Left lung (tissue), 10 donors: ENCODE data around the gene CD96. TPM values are rescaled to one million over a fixed set of nuclear protein-coding genes. Genes with fewer than 3 reads are reported as not detected.

Experiments
- ATAC-seq: fragments of 200-7000 bp; cut with Tn5 transposase; one replicate; pipeline ENCODE4 v1.9.1; 2020; ENCODE audit warnings: moderate library complexity
- DNase-seq, 4 donors: peaks; one replicate each; pipeline ENCODE4 v3.0.0-alpha.2; 2013 to 2020
- H3K27ac ChIP-seq, 2 donors: fragments of 200-600 bp; sonication (generic) in 1 of 2; one replicate each; pipeline versions ENCODE4 v1.5.0 to v1.8.0; 2020 to 2021
- H3K27me3 ChIP-seq, 2 donors: fragments of 200-600 bp; sonication (generic) in 1 of 2; one replicate each; pipeline versions ENCODE4 v1.5.0 to v1.8.0; 2020 to 2021
- H3K36me3 ChIP-seq, 2 donors: fragments of 200-600 bp; sonication (generic) in 1 of 2; one replicate each; pipeline versions ENCODE4 v1.5.0 to v1.8.0; 2020 to 2021
- H3K4me1 ChIP-seq, 2 donors: fragments of 200-600 bp; one replicate each; pipeline ENCODE4 v1.8.0; 2021
- H3K4me3 ChIP-seq, 2 donors: fragments of 200-600 bp; sonication (generic) in 1 of 2; one replicate each; pipeline versions ENCODE4 v1.5.0 to v1.8.0; 2020 to 2021; ENCODE audit warnings: mild to moderate bottlenecking in 1 of 2
- H3K9me3 ChIP-seq, 2 donors: fragments of 200-600 bp; sonication (generic) in 1 of 2; one replicate each; pipeline versions ENCODE4 v1.5.0 to v1.8.0; 2020 to 2021
- CTCF ChIP-seq, 2 donors: fragments of 200-600 bp; sonication (generic) in 1 of 2; IDR thresholded peaks; one replicate each; pipeline versions ENCODE4 v1.5.0 to v1.8.0; 2021; ENCODE audit warnings: antibody characterized with exemption in 2 of 2
- intact Hi-C, 2 donors: fragments of 100-400 bp; cut with DNase I; formaldehyde crosslinking; loops; one replicate each; pipeline versions ENCODE4 v1.11.2 to v1.14.2; 2022
- polyA plus RNA-seq, 6 donors: library from polyadenylated mRNA; unstranded; fragments of 120-200 nt; gene quantifications; one replicate each; pipeline ENCODE4 v1.2.1, GENCODE V29; 2013; ENCODE audit not compliant: insufficient read length in 6 of 6
- total RNA-seq, 2 donors: library from RNA; stranded (reverse); fragmentation: NEBNext Ultra II Directional; extraction: Animal tissue kit (Norgen Biotek cat#: 25700); gene quantifications; one replicate each; pipeline ENCODE4 v1.2.1, GENCODE V29; 2021
- donor health status: DM: no; HTN: yes; CAD: no.
- donor health status: DM: no; HTN: no; CAD: no.

The CD96 gene
- total and polyA plus RNA-seq, 8 donors, result 0.53 to 5.3 (median 1.0) TPM

GRCh38 chr3:111534701-111535100 lies 7.3 kb upstream of the CD96 start:
- Histone ChIP-seq H3K9me3 (peaks cover 0 to 5% of the 10 kb centered on the region in 2 donors), H3K4me1 (peaks cover 11 to 16% of the 10 kb centered on the region in 2 donors), H3K27me3 (no peaks in the 10 kb centered on the region), H3K36me3 (no peaks in the 10 kb centered on the region), H3K27ac (no peak overlapping the region), H3K4me3 (no peak overlapping the region)
- ATAC-seq (no peak), DNase-seq (no peak)
- intact Hi-C loops, result no loop called here
- no peak for TF ChIP-seq CTCF (IDR thresholded peaks at IDR 0.05)

GRCh38 chr3:111538111-111538510 lies 3.9 kb upstream of the CD96 start:
- H3K9me3 ChIP-seq, result no peaks in the 10 kb centered on the region
- intact Hi-C loops, result no loop called here
- no peak overlapping the region for H3K27ac ChIP-seq
- no peak overlapping the region for H3K4me3 ChIP-seq
- H3K36me3 ChIP-seq, result no peaks in the 10 kb centered on the region
- no peaks in the 10 kb centered on the region for H3K27me3 ChIP-seq
- DNase-seq (no peak), ATAC-seq (no peak)
- TF ChIP-seq CTCF (IDR thresholded peaks at IDR 0.05), result no peak
- peaks cover 15 to 21% of the 10 kb centered on the region in 2 donors for H3K4me1 ChIP-seq

- TF ChIP-seq CTCF (IDR thresholded peaks at IDR 0.05), result no peak
- peaks cover 15 to 21% of the 10 kb centered on the region in 2 donors for H3K4me1 ChIP-seq
- no peaks in the 10 kb centered on the region for H3K9me3 ChIP-seq
- H3K27me3 ChIP-seq, result no peaks in the 10 kb centered on the region
- no peaks in the 10 kb centered on the region for H3K36me3 ChIP-seq
- intact Hi-C loops, result no loop called here
- ATAC-seq (peak; percentile 64), DNase-seq (peak in 1 of 4 donors; percentile 26)
- no peak overlapping the region for H3K4me3 ChIP-seq
- peak overlapping the region in 1 of 2 donors; percentile 50 for H3K27ac ChIP-seq
Observed at GRCh38 chr3:111538681-111539083, 3.3 kb upstream of the CD96 start.

GRCh38 chr3:111539351-111540331 lies 2.4 kb upstream of the CD96 start:
- intact Hi-C loops, result no loop called here
- peak; percentile 35 to 81 (median 67) for DNase-seq
- peak; percentile 95 for ATAC-seq
- H3K27ac ChIP-seq, result peak overlapping the region in 1 of 2 donors; percentile 50
- no peaks in the 10 kb centered on the region for H3K36me3 ChIP-seq
- H3K27me3 ChIP-seq, result no peaks in the 10 kb centered on the region
- H3K4me1 ChIP-seq, result peaks cover 15 to 21% of the 10 kb centered on the region in 2 donors
- peak; percentile 51 to 59 for TF ChIP-seq CTCF (IDR thresholded peaks at IDR 0.05)
- no peak overlapping the region for H3K4me3 ChIP-seq
- H3K9me3 ChIP-seq, result no peaks in the 10 kb centered on the region

GRCh38 chr3:111541391-111541790 lies 606 bp upstream of the CD96 start:
- no peak for ATAC-seq
- TF ChIP-seq CTCF (IDR thresholded peaks at IDR 0.05), result no peak
- H3K9me3 ChIP-seq, result no peaks in the 10 kb centered on the region
- H3K4me3 ChIP-seq, result no peak overlapping the region
- no peaks in the 10 kb centered on the region for H3K27me3 ChIP-seq
- intact Hi-C loops, result no loop called here
- H3K4me1 ChIP-seq, result peaks cover 15 to 21% of the 10 kb centered on the region in 2 donors
- H3K27ac ChIP-seq, result no peak overlapping the region
- no peaks in the 10 kb centered on the region for H3K36me3 ChIP-seq
- no peak for DNase-seq
